GM10248 (cell line): ENCODE measurements around the gene HK2.

Experiments used
- CTCF ChIA-PET: fragments of 300-600 bp; sonication (Branson Sonifier 250); formaldehyde crosslinking; extraction: SDS; loops from one replicate; lab custom pipeline; 2021; ENCODE audit warnings: antibody characterized with exemption; lab: Yijun Ruan, JAX
- POLR2A ChIA-PET: fragments of 350-650 bp; sonication (Branson Sonifier 250); formaldehyde crosslinking; extraction: SDS; loops from one replicate; lab custom pipeline; 2020; ENCODE audit warnings: antibody characterized with exemption; lab: Yijun Ruan, JAX
- DNase-seq: peaks from one replicate; pipeline ENCODE4 v3.0.0; 2012; ENCODE audit errors: extremely low spot score
- TF ChIP-seq, protein P1 (sequence below): IDR thresholded peaks from 2 replicates; pipeline ENCODE4 v1.5.1; 2012; ENCODE audit warnings: mild to moderate bottlenecking, low read depth; ENCODE audit errors: extremely low read depth, missing control alignments, control extremely low read depth

Gene HK2

DNA sequence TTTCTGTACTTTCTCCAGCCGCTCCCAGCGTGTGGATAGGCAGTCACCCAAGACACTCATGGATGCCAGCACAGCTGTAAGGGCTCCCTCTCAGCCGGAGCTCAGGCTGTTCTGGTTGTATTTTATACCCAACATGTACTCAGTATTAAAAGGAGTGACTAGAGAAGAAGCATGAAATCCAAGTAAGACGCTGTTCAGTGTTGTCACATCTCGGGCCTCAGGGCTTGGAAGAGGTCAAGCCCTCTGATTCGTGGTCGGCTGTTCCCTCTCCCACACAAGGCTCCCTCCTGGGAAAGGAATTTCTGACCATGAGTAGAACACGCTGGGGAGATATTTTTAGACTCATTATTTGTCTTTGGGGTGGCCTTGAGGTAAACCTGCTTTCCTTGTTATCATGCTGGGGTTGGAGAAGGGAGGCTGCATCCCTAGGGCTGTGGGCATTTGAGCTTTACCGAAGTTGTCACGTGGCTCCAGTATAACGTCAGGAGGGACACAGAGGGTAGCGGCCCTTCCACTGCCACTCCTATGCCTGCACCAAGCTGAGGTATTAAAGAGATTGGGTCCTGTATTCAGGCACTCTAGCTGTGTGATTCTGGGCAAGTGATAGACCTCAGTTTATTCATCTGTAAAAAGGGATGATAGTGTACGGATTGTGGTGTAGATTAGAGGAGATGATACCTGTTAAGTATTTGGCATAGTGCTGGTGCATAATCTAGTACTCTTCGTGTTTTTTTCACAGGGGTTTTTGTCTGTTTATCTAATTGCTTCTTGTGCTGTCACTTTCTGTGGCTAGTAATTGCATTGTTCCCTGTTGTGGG, 34.1 kb downstream of the HK2 start:
- ChIA-PET POLR2A (no interaction called here), CTCF (interaction anchor here (1.2 to 1.5 kb wide), 2 partner anchors 153 to 177 kb away, joined by 3 read pairs; no protein-coding TSS in a partner anchor)
- no peak for DNase-seq
- TF ChIP-seq, protein P1, sequence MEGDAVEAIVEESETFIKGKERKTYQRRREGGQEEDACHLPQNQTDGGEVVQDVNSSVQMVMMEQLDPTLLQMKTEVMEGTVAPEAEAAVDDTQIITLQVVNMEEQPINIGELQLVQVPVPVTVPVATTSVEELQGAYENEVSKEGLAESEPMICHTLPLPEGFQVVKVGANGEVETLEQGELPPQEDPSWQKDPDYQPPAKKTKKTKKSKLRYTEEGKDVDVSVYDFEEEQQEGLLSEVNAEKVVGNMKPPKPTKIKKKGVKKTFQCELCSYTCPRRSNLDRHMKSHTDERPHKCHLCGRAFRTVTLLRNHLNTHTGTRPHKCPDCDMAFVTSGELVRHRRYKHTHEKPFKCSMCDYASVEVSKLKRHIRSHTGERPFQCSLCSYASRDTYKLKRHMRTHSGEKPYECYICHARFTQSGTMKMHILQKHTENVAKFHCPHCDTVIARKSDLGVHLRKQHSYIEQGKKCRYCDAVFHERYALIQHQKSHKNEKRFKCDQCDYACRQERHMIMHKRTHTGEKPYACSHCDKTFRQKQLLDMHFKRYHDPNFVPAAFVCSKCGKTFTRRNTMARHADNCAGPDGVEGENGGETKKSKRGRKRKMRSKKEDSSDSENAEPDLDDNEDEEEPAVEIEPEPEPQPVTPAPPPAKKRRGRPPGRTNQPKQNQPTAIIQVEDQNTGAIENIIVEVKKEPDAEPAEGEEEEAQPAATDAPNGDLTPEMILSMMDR = no peak

DNA sequence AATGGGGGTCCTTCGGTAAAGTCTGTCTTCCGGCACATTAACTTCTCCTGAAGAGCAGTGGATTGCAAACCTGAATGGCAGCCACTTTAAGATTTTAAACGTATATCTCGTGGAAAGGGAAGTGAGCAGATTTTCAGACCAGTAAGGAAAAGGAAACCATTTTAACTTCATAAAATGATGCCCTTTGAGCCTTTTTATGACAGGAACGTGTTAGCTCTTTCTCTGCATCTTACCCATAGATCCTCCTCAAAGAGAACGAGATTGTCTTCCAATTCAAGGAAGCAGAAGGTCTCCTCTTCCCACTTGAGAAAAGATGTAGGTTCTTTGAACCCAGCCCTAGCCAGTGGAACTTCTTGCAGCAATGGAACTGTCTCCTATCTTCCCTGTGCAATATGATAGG, 35.6 kb downstream of the HK2 start:
- no peak for DNase-seq
- POLR2A ChIA-PET = no interaction called here
- TF ChIP-seq, protein P1 = no peak
- CTCF ChIA-PET = interaction anchor here (1.7 kb wide), 1 partner anchor 155 kb away, joined by 3 read pairs; no protein-coding TSS in a partner anchor

DNA sequence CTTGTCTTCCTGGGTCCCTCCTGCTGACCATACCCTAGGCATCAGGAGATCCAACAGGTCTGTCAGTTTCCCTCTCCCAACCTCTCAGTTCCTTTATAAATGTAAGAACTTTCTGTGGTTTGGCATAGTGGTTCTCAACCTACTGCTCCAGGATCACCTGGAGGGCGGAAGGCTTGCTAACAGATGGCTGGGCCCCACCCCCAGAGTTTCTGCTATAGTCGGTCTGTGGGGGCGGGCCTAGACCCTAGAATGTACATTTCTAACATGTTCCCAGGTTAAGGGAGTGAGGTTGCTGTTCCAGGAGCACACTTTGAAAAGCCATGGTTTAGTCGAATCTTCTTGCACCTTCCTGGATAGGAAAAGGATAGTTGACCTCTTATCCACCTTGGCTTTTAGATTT, 37.0 kb downstream of the HK2 start:
- TF ChIP-seq, protein P1 = no peak
- ChIA-PET CTCF (interaction anchor here (1.7 kb wide), 1 partner anchor 157 kb away, joined by 3 read pairs; no protein-coding TSS in a partner anchor), POLR2A (interaction anchor here (0.6 kb wide), 1 partner anchor 115 kb away, joined by 3 read pairs; no protein-coding TSS in a partner anchor)
- no peak for DNase-seq

DNA sequence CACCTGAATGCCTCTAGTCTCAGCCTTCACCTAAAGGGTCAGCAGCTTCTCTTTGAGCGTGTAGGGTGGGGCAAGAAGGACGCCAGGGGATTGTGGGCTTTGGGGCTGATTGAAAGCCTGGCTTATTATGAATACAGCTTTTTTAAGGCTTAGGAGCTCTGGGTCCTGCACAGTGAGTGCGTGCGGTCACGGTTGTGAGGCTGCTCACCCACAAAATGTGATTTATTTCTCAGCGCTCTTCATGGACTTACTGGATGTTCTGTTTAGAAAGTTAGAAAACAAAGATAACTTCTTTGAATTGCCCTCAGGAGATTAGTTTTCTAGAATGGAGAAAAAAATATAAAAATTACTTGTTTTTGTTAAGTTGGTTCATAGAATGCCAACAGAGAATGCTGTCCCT, 37.5 kb downstream of the HK2 start:
- DNase-seq = no peak
- CTCF ChIA-PET = interaction anchor here (6.6 kb wide), 1 partner anchor 157 kb away, joined by 114 read pairs; no protein-coding TSS in a partner anchor
- TF ChIP-seq, protein P1 = no peak
- POLR2A ChIA-PET = no interaction called here

DNA sequence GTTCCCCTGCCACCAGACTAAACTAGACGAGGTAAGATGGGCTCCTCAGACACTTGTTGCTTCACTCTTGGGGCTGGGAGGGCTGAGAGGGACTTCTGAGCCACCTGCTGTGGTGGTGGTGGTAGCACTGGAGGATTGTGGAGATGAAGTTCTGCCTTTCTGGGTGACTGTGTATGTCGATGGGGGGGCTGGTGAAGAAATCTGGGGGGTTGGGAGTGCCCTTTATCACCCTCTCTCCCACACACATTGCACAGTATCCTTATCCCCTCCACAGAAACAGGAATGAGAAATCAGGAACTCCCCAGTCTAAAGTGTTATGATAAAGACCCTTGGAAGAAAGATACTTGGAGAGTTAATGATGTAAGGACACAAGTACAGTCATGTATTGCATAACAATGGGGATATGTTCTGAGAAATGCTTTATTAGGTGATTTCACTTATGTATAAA, 38.5 kb downstream of the HK2 start:
- ChIA-PET CTCF (interaction anchor here (5.7 to 6.6 kb wide), 2 partner anchors 15 to 158 kb away, joined by 47 to 114 read pairs; no protein-coding TSS in a partner anchor), POLR2A (no interaction called here)
- TF ChIP-seq, protein P1 = no peak
- DNase-seq = no peak

DNA sequence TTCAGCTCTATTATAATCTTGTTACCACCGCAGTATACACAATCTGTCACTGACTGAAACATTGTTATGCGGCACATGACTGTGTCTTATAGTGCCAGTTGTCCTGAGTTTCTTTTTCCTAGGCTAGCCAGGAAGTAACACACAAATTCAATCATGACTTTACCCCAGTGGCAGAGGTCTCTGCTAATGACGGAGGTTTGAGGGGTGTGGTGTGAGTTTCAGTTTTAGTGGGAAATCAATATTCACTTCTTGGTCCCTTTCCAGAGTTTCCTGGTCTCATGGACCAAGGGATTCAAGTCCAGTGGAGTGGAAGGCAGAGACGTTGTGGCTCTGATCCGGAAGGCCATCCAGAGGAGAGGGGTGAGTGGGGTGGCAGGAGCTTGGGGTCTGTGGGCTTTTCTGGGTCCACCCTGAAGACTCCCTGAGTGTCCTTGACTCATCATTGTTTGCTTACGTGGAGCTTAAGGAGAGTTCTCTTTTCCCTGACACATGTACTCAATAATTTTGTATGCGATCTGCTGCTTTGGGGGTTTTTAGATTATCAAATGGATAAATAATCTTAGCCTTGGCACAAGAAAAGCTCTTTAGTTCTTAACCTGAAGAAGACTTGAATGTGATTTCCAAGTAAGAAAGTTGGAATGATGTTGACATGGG, 39.2 kb downstream of the HK2 start:
- ChIA-PET POLR2A (no interaction called here), CTCF (interaction anchor here (0.8 to 6.6 kb wide), 5 partner anchors 14 to 185 kb away, joined by 3 to 114 read pairs (median 4); no protein-coding TSS in a partner anchor)
- TF ChIP-seq, protein P1 = no peak

More for the DNA sequence above, 39.2 kb downstream of the HK2 start:
- DNase-seq = no peak
